Dendritic cell treated with granulocyte-macrophage colony-stimulating factor and Interleukin-4, amounts not matched to agents 40 ng/mL and 50 ng/mL, for 4 days (primary cell): ENCODE data around the gene CFAP58.

Source experiments
- H3K27ac Mint-ChIP-seq: one replicate; pipeline ENCODE4 v1.8.0; 2022; ENCODE audit warnings: mild to moderate bottlenecking, mixed read lengths
- H3K27me3 Mint-ChIP-seq: one replicate; pipeline ENCODE4 v1.8.0; 2022; ENCODE audit warnings: mild to moderate bottlenecking, mixed read lengths
- H3K36me3 Mint-ChIP-seq: one replicate; pipeline ENCODE4 v1.8.0; 2022; ENCODE audit warnings: low read depth, mixed read lengths
- H3K4me1 Mint-ChIP-seq: one replicate; pipeline ENCODE4 v1.8.0; 2022; ENCODE audit warnings: low read depth, mixed read lengths
- H3K4me3 Mint-ChIP-seq: one replicate; pipeline ENCODE4 v1.8.0; 2022; ENCODE audit warnings: mild to moderate bottlenecking, moderate library complexity, mixed read lengths
- H3K9me3 Mint-ChIP-seq: one replicate; pipeline ENCODE4 v1.8.0; 2022; ENCODE audit warnings: mixed read lengths
- intact Hi-C: fragments of 100-400 bp; cut with micrococcal nuclease; formaldehyde crosslinking; loops from one replicate; pipeline ENCODE4 v1.15.0; 2022

The CFAP58 gene

GRCh38 chr10:104317726-104318299 lies 35.8 kb upstream of the CFAP58 start:
- Mint-ChIP-seq H3K4me1 (peaks cover 54% of the 10 kb centered on the region), H3K27me3 (no peaks in the 10 kb centered on the region), H3K4me3 (no peak overlapping the region), H3K36me3 (peaks cover 47% of the 10 kb centered on the region), H3K9me3 (no peaks in the 10 kb centered on the region), H3K27ac (no peak overlapping the region)
- intact Hi-C loops = no loop called here

GRCh38 chr10:104318326-104318725 lies 35.3 kb upstream of the CFAP58 start:
- Mint-ChIP-seq H3K9me3 (no peaks in the 10 kb centered on the region), H3K4me3 (no peak overlapping the region), H3K36me3 (peaks cover 41% of the 10 kb centered on the region), H3K27me3 (no peaks in the 10 kb centered on the region), H3K27ac (no peak overlapping the region), H3K4me1 (peaks cover 58% of the 10 kb centered on the region)
- intact Hi-C loops = no loop called here

DNA sequence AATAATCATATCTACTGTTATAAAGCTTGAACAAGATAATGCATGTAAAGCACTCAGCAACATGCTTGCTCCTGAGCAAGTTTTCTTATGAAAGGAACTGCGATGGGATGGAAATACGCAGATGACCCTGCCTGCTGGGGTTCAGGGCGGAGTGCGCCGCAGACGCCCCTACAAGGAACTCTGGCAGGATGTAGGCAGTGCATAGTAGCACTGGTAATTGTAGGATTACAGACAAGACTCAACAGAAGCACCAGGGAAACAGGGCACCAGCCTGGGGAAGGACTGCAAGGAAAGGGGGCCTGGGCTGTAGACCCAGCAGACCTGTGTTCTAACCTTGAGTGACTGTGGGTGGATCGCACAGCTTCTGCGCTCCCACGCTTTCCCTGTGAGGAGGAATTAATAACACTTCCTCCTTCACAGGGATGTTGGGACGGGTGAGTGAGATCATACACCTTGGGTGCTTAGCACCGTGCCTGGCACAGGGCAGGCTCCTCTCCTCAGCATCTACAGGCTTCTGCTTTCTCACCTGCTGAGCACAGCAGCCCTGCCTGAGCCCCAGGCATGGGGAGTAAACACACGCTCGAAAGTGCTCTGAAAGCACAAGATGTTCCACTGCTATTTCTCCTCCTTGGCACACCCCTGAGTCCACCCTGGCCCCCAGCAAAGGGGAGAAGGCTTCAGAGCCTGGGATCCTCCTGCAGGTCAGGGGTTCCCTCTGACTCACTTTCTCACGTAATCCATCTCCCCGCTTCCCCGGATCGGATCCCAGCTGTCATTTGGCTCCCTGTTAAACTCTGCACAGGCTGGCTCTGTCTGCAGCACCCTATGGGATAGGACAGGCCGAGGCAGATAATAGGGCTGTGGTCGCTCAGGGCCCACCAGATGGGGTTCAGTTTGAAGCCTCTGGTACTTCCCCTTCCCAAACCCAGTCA lies 34.6 kb upstream of the CFAP58 start:
- Mint-ChIP-seq H3K9me3 (no peaks in the 10 kb centered on the region), H3K27ac (no peak overlapping the region), H3K4me1 (peaks cover 66% of the 10 kb centered on the region), H3K27me3 (no peaks in the 10 kb centered on the region), H3K36me3 (peaks cover 34% of the 10 kb centered on the region), H3K4me3 (no peak overlapping the region)
- intact Hi-C loops = no loop called here

DNA sequence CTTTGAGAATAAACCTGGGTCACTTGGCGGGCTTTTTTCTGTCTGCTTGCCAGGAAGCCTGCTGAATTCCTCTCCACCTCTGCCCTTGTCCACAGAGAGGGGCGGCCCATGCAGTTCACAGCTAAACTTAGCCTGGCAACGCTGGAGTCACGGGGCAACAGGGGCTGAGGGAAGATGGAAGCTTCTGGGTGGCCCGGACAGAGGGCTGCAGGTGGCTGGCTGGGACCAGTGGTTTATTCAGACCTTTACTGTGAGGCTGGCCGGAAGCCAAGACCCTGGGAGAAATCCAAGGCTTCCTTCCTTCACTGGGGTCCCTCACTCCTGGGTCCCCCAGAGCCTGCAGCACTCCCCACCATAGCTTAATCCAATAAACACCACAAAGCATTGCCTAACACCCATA lies 32.4 kb upstream of the CFAP58 start:
- intact Hi-C loops = no loop called here
- Mint-ChIP-seq H3K27ac (no peak overlapping the region), H3K4me1 (peaks cover 87% of the 10 kb centered on the region), H3K4me3 (no peak overlapping the region), H3K36me3 (peaks cover 12% of the 10 kb centered on the region), H3K27me3 (no peaks in the 10 kb centered on the region), H3K9me3 (no peaks in the 10 kb centered on the region)

DNA sequence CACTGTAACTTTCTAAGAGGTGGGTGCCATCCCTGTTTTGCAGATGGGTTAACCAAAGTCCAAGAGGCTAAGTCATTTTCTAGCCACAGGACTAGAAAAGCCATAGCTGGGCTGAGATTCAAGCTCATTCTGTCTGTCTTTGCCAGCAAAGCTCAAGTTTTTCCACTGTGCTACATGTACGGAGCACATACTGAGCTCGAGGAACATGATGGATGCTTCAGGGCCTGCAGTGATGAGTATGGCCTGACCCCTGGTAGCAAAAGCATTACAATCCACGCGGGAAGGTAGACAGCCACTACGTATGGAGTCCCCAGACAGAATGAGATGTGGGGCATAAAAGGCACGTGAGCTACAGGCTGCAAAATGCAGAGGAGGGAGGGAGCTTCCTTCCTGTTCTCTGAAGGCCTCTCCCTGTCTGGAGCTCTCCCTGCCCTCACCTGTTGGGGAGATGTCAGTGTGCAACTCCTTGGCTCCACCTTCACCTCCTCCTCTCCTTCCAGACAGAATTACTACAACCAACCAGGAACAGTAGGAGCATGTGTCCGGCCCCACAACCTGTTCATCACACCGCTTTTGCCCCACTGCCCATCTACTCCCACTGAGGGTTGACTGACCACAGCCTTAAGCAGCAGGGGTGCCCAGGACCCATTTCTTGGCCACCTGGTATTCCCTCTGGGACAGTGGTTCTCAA lies 31.8 kb upstream of the CFAP58 start:
- Mint-ChIP-seq H3K4me1 (peaks cover 94% of the 10 kb centered on the region), H3K9me3 (no peaks in the 10 kb centered on the region), H3K27me3 (no peaks in the 10 kb centered on the region), H3K27ac (peak overlapping the region; percentile 66), H3K36me3 (peaks cover 10% of the 10 kb centered on the region), H3K4me3 (no peak overlapping the region)
- intact Hi-C loops = no loop called here

GRCh38 chr10:104322416-104322782 lies 31.2 kb upstream of the CFAP58 start:
- peaks cover 96% of the 10 kb centered on the region for H3K4me1 Mint-ChIP-seq
- H3K36me3 Mint-ChIP-seq = peaks cover 10% of the 10 kb centered on the region
- no peak overlapping the region for H3K4me3 Mint-ChIP-seq
- intact Hi-C loops = no loop called here
- H3K9me3 Mint-ChIP-seq = no peaks in the 10 kb centered on the region
- H3K27me3 Mint-ChIP-seq = no peaks in the 10 kb centered on the region
- H3K27ac Mint-ChIP-seq = peak overlapping the region; percentile 66

GRCh38 chr10:104323085-104323484 lies 30.5 kb upstream of the CFAP58 start:
- Mint-ChIP-seq H3K27me3 (no peaks in the 10 kb centered on the region), H3K4me3 (no peak overlapping the region), H3K4me1 (peaks cover 96% of the 10 kb centered on the region), H3K9me3 (no peaks in the 10 kb centered on the region), H3K27ac (peak overlapping the region; percentile 66), H3K36me3 (peaks cover 4% of the 10 kb centered on the region)
- intact Hi-C loops = no loop called here

- intact Hi-C loops = no loop called here
- peak overlapping the region; percentile 80 for H3K27ac Mint-ChIP-seq
Measured at GRCh38 chr10:104323760-104324201, 29.9 kb upstream of the CFAP58 start.

DNA sequence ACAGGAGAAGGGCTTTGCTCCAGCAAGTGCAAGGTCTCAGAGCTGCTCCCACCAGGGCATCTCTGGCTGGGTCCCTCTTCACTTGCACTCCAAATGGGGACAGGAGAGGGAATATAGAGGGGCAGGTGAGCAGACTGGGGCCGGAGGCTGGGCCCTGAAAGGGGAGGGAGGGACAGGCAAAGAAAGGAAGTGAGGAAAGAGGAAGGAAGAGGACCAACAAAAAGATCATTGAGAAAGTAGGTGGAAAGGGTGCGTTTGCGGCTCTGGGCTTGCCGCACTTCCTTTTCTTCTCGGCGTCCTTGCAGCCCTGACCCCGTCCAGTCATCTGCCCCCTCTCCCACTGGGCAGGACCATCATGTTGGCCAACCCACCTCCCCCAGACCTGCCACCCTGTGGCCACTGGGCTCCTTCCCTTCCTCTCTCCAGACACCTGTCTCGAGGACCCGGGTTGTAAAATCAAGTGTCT lies 29.4 kb upstream of the CFAP58 start:
- intact Hi-C loops = no loop called here
- peaks cover 96% of the 10 kb centered on the region for H3K4me1 Mint-ChIP-seq
- H3K9me3 Mint-ChIP-seq = no peaks in the 10 kb centered on the region
- H3K27me3 Mint-ChIP-seq = no peaks in the 10 kb centered on the region
- peak overlapping the region; percentile 39 for H3K4me3 Mint-ChIP-seq
- no peaks in the 10 kb centered on the region for H3K36me3 Mint-ChIP-seq
- peak overlapping the region; percentile 80 for H3K27ac Mint-ChIP-seq

More at GRCh38 chr10:104323760-104324201, 29.9 kb upstream of the CFAP58 start:
- no peaks in the 10 kb centered on the region for H3K36me3 Mint-ChIP-seq
- no peaks in the 10 kb centered on the region for H3K9me3 Mint-ChIP-seq
- no peaks in the 10 kb centered on the region for H3K27me3 Mint-ChIP-seq
- H3K4me3 Mint-ChIP-seq = no peak overlapping the region
- peaks cover 96% of the 10 kb centered on the region for H3K4me1 Mint-ChIP-seq

- Mint-ChIP-seq H3K4me1 (peaks cover 96% of the 10 kb centered on the region), H3K36me3 (no peaks in the 10 kb centered on the region), H3K27me3 (no peaks in the 10 kb centered on the region), H3K9me3 (no peaks in the 10 kb centered on the region), H3K27ac (peak overlapping the region; percentile 80), H3K4me3 (peak overlapping the region; percentile 37)
- intact Hi-C loops = loop anchor here (1.0 kb wide), 1 partner anchor 13 kb away; the partner anchor contains the start of gene ITPRIP
Measured at GRCh38 chr10:104324931-104325330, 28.7 kb upstream of the CFAP58 start.

DNA sequence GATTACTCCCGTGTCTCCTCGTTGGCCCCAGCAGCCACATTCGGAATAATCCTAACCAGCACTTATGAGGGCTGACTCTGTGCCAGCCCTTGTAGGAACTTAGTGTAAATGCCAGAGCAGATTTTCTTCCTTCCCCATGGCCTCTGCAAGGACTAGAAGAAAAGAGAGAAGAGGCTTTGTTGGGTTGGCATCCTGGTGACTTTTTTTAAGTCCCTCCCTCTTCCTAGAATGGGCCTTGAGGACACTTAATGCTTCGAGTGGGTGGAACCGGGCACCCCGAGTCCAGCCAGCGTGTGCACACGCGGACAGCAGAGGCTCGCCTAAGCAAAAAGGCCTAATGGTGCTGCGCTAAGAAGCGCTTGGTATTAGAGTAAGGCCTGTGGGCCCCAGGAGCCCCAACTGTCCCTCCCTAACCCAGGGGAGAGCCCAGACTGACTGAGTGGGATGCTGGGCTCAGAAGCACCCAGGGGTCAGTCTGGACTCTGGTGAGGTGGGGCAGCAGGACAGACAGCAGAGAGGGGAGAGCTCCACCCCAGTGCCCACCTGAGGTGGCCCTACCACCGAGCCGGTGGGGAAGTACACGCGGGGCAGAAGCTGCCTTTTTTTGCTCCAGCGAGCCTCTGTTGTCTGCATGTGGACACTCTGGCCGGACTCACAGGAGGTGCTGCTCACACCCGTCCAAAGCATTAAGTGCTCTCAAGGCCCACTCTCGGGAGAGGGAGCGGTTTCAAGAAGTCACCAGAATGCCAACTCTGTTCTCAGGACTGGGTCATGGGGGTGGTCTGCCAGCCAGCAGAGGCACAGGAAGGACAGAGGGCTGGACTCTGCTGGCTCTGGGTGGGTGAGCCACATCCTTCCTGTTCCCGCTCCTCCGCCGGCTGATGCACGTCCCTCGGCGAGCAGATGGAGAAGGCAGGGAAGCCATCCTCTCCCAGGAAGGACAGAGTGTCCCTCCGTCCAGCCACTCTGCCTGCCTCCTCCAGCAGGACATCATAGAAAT lies 27.9 kb upstream of the CFAP58 start:
- H3K27ac Mint-ChIP-seq = peak overlapping the region; percentile 80
- intact Hi-C loops = loop anchor here (1.0 kb wide), 1 partner anchor 13 kb away; the partner anchor contains the start of gene ITPRIP

GRCh38 chr10:104326991-104327610 lies 26.5 kb upstream of the CFAP58 start:
- intact Hi-C loops = no loop called here
- Mint-ChIP-seq H3K4me3 (no peak overlapping the region), H3K36me3 (peaks cover 6% of the 10 kb centered on the region), H3K4me1 (peaks cover 99% of the 10 kb centered on the region), H3K9me3 (no peaks in the 10 kb centered on the region), H3K27ac (peak overlapping the region; percentile 80), H3K27me3 (no peaks in the 10 kb centered on the region)

More for the DNA sequence above, 27.9 kb upstream of the CFAP58 start:
- Mint-ChIP-seq H3K9me3 (no peaks in the 10 kb centered on the region), H3K36me3 (peaks cover 1% of the 10 kb centered on the region), H3K4me3 (peak overlapping the region; percentile 44), H3K4me1 (peaks cover 99% of the 10 kb centered on the region), H3K27me3 (no peaks in the 10 kb centered on the region)
